Measurements from ENCODE around the gene TMPRSS9. TPM values are rescaled to one million over a fixed set of nuclear protein-coding genes. Genes with fewer than 3 reads are reported as not detected.

The TMPRSS9 gene
- total RNA-seq, 1 experiment from 2014 or later: 0.57 TPM

DNA sequence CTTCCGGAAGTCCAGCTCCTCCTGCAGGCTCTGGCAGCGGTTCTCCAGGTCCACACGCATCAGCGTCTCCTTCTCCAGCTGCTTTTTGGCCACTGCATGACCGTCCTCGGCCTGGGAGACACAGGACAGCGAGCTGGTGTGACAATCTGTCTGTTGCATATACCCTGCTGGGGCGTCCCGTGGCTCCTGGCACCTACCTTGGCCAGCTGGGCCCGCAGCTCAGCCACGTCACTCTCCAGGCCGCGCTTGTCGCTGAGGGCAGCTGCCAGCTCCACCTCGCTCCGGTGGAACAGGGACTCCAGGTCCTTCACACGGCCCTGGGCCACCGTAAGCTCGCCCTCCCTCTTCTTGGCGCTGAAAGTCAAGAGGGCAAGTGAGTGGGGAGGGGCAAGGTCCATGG lies 78.1 kb downstream of the TMPRSS9 start:
- POLR2A ChIA-PET: interaction anchor here (0.7 kb wide), 1 partner anchor 128 kb away, joined by 8 read pairs; no protein-coding TSS in a partner anchor
- no peak for DNase-seq (ENCODE audit: low spot score)
- H3K36me3 Mint-ChIP-seq: peaks cover 22% of the 10 kb centered on the region
- H3K9me3 Mint-ChIP-seq: no peaks in the 10 kb centered on the region
- CTCF ChIA-PET: interaction anchor here (0.7 to 2.1 kb wide), 2 partner anchors 10 to 267 kb away, joined by 3 to 5 read pairs; no protein-coding TSS in a partner anchor
- no peak for TF ChIP-seq ZNF219 (CRISPR knock-in tag; IDR thresholded peaks at IDR 0.05; ENCODE audit: borderline replicate concordance)
- TF ChIP-seq MXD4 (CRISPR knock-in tag; IDR thresholded peaks at IDR 0.05; ENCODE audit: borderline replicate concordance): no peak
- H3K27me3 Mint-ChIP-seq (ENCODE audit: low read depth): no peaks in the 10 kb centered on the region
- H3K27ac Mint-ChIP-seq: no peak overlapping the region
- no peak for ATAC-seq
- H3K4me1 Mint-ChIP-seq: no peaks in the 10 kb centered on the region
- no peak overlapping the region for H3K4me3 Mint-ChIP-seq

DNA sequence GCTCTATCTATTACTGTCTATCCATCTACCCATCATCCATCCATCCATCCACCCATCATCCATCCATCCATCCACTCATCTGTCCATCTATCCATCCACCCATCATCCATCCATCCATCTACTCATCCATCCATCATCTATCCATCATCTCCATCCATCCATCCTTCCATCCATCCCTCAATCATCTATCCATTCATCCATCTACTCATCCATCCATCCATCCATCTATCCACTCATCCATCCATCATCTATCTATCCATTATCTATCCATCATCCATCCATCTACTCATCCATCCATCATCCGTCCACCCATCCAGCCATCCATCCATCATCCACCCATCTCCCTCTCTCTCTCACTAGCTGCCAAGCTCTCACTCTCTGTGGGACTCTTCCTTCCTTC lies 80.5 kb downstream of the TMPRSS9 start:
- Mint-ChIP-seq H3K4me3 (no peak overlapping the region), H3K27ac (peak overlapping the region; percentile 7; the same call in 1 of the 2 replicates), H3K4me1 (no peaks in the 10 kb centered on the region), H3K36me3 (peaks cover 26% of the 10 kb centered on the region), H3K9me3 (no peaks in the 10 kb centered on the region), H3K27me3 (ENCODE audit: low read depth) (no peaks in the 10 kb centered on the region)
- ATAC-seq (no peak), DNase-seq (ENCODE audit: low spot score) (no peak)
- no peak for TF ChIP-seq JAZF1 (CRISPR knock-in tag; IDR thresholded peaks at IDR 0.05)
- no peak for TF ChIP-seq ZNF121 (CRISPR knock-in tag; IDR thresholded peaks at IDR 0.05)
- no peak for TF ChIP-seq ZNF232 (CRISPR knock-in tag; IDR thresholded peaks at IDR 0.05)
- TF ChIP-seq FOXP1 (CRISPR knock-in tag; IDR thresholded peaks at IDR 0.05; ENCODE audit: borderline replicate concordance): no peak
- ChIA-PET POLR2A (no interaction called here), CTCF (interaction anchor here (1.0 kb wide), 1 partner anchor 171 kb away, joined by 3 read pairs; no protein-coding TSS in a partner anchor)

DNA sequence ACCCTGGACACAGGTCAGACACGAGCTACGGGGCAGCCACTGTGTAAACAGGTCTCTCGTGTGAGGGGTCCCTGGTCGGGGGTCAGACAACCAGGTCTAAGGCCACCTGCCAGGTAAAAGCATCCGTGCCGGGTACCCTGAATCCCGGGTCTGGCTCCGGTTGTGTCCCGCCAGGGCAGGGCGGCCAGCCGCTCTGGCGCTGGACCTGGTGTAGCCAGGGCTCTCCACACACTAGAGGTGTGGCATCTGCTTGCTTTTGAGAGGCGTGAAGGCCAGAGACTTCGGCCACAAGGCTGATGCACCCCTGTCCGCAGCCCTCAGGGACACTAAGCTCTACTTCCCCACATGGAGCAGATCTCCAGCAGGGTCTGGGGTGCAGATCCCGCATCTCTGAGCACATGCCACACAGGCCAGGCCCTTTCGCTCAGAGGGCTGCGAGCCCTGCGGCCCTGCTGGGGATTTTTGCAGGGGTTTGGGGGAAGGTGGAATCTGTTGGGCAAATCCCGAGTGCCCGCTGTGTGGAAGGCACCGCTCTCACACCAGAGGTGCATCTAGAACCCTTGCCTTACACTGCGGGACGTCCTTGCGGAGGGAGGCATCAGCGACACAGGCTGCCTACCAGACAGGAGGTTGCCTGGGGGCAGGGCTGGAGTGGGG lies 81.2 kb downstream of the TMPRSS9 start:
- Mint-ChIP-seq H3K27ac (no peak overlapping the region), H3K27me3 (ENCODE audit: low read depth) (no peaks in the 10 kb centered on the region), H3K36me3 (peaks cover 23% of the 10 kb centered on the region), H3K4me1 (no peaks in the 10 kb centered on the region), H3K4me3 (no peak overlapping the region), H3K9me3 (no peaks in the 10 kb centered on the region)
- TF ChIP-seq, protein P1, sequence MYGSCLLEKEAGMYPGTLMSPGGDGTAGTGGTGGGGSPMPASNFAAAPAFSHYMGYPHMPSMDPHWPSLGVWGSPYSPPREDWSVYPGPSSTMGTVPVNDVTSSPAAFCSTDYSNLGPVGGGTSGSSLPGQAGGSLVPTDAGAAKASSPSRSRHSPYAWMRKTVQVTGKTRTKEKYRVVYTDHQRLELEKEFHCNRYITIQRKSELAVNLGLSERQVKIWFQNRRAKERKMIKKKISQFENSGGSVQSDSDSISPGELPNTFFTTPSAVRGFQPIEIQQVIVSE (CRISPR knock-in tag; IDR thresholded peaks at IDR 0.05; ENCODE audit: borderline replicate concordance): no peak
- TF ChIP-seq, protein P2, sequence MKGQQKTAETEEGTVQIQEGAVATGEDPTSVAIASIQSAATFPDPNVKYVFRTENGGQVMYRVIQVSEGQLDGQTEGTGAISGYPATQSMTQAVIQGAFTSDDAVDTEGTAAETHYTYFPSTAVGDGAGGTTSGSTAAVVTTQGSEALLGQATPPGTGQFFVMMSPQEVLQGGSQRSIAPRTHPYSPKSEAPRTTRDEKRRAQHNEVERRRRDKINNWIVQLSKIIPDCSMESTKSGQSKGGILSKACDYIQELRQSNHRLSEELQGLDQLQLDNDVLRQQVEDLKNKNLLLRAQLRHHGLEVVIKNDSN (CRISPR knock-in tag; IDR thresholded peaks at IDR 0.05): no peak
- TF ChIP-seq, protein P3, sequence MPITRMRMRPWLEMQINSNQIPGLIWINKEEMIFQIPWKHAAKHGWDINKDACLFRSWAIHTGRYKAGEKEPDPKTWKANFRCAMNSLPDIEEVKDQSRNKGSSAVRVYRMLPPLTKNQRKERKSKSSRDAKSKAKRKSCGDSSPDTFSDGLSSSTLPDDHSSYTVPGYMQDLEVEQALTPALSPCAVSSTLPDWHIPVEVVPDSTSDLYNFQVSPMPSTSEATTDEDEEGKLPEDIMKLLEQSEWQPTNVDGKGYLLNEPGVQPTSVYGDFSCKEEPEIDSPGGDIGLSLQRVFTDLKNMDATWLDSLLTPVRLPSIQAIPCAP (CRISPR knock-in tag; IDR thresholded peaks at IDR 0.05): no peak
- no peak for TF ChIP-seq RELA (CRISPR knock-in tag; IDR thresholded peaks at IDR 0.05; ENCODE audit: borderline replicate concordance)
- no peak for TF ChIP-seq ZNF396 (CRISPR knock-in tag; IDR thresholded peaks at IDR 0.05; ENCODE audit: borderline replicate concordance)
- TF ChIP-seq ZNF219 (CRISPR knock-in tag; IDR thresholded peaks at IDR 0.05; ENCODE audit: borderline replicate concordance): no peak
- TF ChIP-seq PRRX2 (CRISPR knock-in tag; IDR thresholded peaks at IDR 0.05): no peak
- TF ChIP-seq GABPB1 (CRISPR knock-in tag; IDR thresholded peaks at IDR 0.05): no peak
- TF ChIP-seq CREM (CRISPR knock-in tag; IDR thresholded peaks at IDR 0.05): no peak
- DNase-seq (ENCODE audit: low spot score) (no peak), ATAC-seq (no peak)
- POLR2A ChIA-PET: no interaction called here
- CTCF ChIA-PET: interaction anchor here (1.0 kb wide), 1 partner anchor 170 kb away, joined by 3 read pairs; no protein-coding TSS in a partner anchor

DNA sequence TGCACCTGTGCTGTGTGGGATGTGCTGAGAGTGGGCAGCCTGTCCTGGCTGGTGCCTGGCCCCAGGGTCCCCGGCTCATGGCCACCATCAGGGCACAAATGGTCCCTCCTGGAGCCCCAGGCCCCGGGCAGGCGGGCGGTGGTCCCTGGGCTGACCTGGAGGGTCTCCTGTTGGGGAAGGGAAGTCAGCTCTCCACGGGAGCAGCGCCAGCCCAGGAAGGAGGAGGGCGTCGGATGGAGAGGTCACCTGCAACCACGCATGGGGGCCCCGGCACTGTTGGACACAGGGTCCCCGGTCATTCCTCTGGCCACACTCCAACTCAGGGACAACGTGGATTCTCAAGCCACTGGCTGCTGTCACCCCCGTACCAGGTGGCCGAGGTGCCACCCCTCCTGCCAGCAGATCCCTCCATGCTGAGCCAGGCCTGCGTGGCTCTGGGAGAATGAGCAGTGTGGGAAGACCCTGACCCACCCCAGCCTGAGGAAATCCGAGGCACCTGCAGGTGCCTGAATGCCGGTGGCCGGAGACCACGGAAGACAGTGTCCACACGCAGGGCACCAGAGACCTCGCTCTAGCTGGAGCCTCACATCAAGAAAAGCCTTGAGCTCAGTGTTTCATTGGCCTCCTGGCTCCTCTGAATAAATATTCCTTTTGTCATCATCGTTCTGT lies 83.2 kb downstream of the TMPRSS9 start:
- TF ChIP-seq, protein P4, sequence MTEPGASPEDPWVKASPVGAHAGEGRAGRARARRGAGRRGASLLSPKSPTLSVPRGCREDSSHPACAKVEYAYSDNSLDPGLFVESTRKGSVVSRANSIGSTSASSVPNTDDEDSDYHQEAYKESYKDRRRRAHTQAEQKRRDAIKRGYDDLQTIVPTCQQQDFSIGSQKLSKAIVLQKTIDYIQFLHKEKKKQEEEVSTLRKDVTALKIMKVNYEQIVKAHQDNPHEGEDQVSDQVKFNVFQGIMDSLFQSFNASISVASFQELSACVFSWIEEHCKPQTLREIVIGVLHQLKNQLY (CRISPR knock-in tag; IDR thresholded peaks at IDR 0.05): no peak
- no peak for TF ChIP-seq NFYB (CRISPR knock-in tag; conservative IDR thresholded peaks at IDR 0.05; ENCODE audit: low read depth)
- Mint-ChIP-seq H3K9me3 (no peaks in the 10 kb centered on the region), H3K4me3 (no peak overlapping the region), H3K27me3 (ENCODE audit: low read depth) (no peaks in the 10 kb centered on the region), H3K27ac (no peak overlapping the region), H3K4me1 (peaks cover 6% of the 10 kb centered on the region), H3K36me3 (peaks cover 16% of the 10 kb centered on the region)
- DNase-seq (ENCODE audit: low spot score) (no peak), ATAC-seq (no peak)
- POLR2A ChIA-PET: interaction anchor here (1.0 kb wide), 1 partner anchor 14 kb away, joined by 5 read pairs; no protein-coding TSS in a partner anchor
- CTCF ChIA-PET: no interaction called here

Measured in WTC11 (cell line).